NCI-H2196 (cell line): ENCODE results near the gene RBPJ.

Source experiments
- DNase-seq: peaks from one replicate; lab custom pipeline; 2025; ENCODE audit not compliant: unreplicated experiment; lab: John Stamatoyannopoulos, UW

Gene RBPJ

GRCh38 chr4:26320538-26321372 is at the start of gene RBPJ:
Gene RBPJ, plus strand, starts transcription at chr4:26321014. Its CDS starts 15 bp downstream, at chr4:26321029.
- DNase-seq, result peak; percentile 98

- DNase-seq, result no peak
These were observed 49.1 kb upstream of the RBPJ start for GRCh38 chr4:26271703-26272102.

DNA sequence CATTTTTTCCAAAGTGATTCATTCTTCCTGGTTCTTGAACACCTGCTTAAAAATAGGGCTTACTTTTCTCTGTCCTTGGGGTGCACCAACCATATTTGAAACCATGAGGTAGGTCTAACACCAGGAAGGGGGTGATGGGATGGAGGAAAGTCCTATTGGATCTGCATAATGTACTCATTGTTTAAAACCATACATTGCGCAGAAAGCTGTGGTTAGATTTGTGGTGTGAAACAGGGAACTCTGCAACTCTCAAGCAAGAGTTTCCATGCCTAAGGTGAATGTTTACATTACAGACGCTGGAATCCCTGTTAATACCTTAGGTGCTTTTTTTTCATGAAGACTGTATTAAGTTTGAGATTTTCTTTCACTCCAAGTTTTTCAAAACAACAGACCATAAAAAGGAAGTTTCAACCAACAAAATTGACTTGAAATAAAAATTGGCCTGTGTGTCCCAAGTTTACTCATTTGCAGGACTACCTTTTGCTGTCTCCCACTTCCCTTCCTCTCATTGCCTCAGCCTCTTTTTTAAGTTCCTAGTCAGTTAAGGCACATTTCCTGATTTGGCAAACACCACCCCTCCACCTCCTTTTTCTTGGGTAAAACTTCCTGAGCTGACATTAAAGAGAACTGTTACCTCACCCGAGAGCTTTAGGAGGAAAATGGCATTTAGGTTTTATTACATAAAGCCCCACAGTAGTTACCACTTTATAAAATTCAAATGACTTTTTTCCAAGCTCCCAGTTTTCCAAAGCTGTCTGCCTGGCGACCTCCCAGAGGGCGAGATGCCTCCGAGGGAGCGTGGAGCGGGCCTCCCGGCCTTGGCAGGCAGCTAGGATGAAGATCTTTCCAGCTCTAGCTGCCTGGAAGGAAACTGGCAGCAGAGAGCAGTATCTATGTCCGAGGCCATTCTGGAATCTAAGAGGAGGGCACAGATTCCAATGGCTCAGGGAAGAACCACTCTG is 47.9 kb upstream of the RBPJ start:
- DNase-seq, result no peak

GRCh38 chr4:26273616-26273980 is 47.2 kb upstream of the RBPJ start:
- no peak for DNase-seq

DNA sequence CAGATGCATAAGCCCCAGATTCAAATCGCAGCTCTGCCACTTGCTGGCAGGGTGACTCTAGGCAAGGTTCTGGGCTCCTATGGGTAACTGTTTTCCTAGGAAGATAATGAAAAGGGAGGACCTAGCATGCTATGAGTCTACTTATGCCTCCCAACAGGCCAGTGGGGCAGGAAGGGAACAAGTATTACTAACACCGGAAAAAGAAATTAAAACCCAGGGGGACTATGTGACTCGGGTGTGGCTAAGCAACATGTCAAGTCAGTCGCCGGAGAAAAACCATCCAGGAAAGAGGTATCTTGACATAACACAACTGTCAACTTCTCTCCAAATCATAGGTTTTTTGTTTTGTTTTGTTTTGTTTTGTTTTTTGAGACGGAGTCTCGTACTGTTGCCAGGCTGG is 45.5 kb upstream of the RBPJ start:
- no peak for DNase-seq

DNA sequence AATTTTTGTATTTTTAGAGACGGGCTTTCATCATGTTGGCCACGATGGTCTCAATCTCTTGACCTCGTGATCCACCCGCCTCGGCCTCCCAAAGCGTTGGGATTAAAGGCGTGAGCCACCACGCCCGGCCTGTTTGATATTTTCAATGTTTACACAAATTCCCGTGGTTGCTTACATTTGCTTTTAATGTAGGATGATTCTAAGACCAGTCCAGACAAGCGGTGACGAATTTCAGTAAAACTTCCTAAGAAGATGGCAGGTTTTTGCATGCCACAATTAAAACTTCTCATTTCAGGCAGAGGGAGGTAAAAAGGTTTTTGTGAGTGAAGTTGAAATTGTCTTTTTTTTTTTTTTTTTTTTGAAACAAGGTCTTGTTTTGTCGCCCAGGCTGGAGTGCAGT is 41.4 kb upstream of the RBPJ start:
- DNase-seq, result no peak

DNA sequence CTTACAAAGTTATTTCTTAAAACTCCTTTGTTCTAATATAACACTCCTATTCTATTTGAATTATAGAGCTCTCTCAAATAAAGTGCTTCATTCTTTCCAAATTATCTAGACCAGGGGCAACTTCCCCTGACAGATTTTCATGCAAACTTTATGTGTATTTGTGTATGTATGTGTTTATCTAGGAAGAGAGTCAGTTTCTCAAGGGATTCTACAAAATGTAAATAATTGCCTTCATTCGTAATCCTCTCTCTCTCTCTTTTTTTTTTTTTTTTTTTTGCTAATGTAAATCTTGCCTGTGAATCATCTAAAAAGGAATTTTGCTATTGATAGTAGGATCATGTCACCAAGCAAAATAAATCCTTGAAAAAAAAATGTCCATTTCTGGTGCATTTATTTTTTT is 38.9 kb upstream of the RBPJ start:
- no peak for DNase-seq

DNA sequence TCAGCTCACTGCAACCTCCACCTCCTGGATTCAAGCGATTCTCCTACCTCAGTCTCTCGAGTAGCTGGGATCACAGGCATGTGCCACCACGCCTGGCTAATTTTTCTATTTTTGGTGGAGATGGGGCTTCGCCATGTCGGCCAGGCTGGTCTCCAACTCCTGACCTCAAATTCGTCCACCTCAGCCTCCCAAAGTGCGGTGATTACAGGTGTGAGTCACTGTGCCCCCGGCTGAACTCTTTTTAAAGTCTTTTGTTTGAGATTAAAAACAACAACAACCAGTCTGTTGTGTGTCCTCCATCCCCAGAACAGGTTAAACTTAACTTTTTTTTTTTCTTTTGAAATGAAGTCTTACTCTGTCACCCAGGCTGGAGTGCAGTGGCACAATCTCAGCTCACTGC is 36.3 kb upstream of the RBPJ start:
- no peak for DNase-seq

DNA sequence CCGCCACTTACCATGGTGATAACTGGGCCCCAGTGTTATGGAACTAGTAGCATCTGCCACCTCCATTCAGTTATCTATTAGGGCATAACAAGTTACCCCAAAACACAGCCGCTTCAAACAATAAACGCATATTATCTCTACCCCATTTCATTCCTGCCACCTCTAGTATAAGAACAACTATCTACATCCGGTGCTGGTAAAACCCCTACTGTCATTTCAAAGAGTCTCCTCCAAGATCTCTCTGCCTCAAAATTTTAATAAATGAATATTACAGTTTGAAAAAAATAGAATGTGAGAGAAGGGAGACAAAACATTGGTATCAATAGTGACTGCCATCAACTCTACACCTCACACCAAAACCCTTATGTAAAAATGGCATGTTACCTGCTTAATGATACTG is 35.5 kb upstream of the RBPJ start:
- no peak for DNase-seq

DNA sequence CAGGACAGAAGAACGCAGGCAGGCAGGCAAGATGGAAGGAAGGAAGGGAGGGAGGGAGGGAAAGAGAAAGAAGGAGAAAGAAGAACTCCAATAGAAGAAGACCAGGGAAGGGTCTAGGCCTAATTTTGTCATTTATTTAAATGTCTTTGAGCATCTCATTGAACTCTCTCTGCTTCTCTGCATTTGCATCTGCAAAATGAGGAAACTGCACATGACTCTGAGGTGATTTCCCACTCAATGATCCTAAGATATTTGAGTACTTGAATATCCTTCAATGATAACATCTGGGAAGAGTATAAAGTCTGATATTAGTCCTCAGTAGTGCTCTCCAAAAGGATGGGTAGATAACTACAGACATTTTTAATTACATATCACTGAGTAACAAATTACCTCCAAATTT is 33.1 kb upstream of the RBPJ start:
- no peak for DNase-seq

GRCh38 chr4:26288355-26288909 is 32.4 kb upstream of the RBPJ start:
- DNase-seq, result no peak

- peak; percentile 57 for DNase-seq
These were observed 31.4 kb upstream of the RBPJ start for GRCh38 chr4:26289401-26289800.

GRCh38 chr4:26290321-26290720 is 30.5 kb upstream of the RBPJ start:
- no peak for DNase-seq

- DNase-seq, result no peak
These were observed 25.9 kb upstream of the RBPJ start for GRCh38 chr4:26294904-26295303.

- DNase-seq, result no peak
These were observed 24.8 kb upstream of the RBPJ start for GRCh38 chr4:26296021-26296420.

- no peak for DNase-seq
These were observed 24.3 kb upstream of the RBPJ start for GRCh38 chr4:26296514-26296913.

- DNase-seq, result no peak
These were observed 23.6 kb upstream of the RBPJ start for GRCh38 chr4:26297219-26297618.

- no peak for DNase-seq
These were observed 22.4 kb upstream of the RBPJ start for GRCh38 chr4:26298198-26298947.

DNA sequence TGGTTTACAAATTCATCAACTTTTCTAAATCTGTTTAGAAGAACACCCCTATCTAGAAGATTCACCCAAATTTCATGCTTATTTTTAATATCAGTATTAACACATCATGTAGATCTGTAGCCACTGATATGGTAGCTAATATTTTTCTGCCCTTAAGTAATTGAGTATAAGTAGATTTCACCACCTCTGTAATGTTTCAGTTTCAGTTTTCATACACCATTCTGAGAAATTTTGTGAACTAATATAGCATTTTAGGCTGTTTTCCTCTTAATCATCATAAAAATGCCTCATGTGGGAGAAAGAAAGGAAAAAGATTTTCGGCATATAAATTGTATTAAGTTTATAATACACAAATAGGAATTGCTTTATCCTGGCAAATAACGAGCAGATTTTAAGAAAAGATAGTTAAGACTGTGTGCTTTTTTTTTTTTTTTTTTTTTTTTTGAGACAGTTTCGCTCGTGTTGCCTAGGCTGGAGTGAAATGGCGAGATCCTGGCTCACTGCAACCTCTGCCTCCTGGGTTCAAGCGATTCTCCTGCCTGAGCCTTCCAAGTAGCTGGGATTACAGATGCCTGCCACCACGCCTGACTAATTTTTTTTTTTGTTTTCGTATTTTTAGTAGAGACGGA is 21.4 kb upstream of the RBPJ start:
- no peak for DNase-seq
